RKO (cell line): Measurements from ENCODE around the gene SECTM1.

Source experiments
- DNase-seq: peaks from one replicate; pipeline ENCODE4 v3.0.0-alpha.2; 2016; ENCODE audit warnings: low spot score

SECTM1 gene

GRCh38 chr17:82315703-82316358 is 17.7 kb downstream of the SECTM1 start:
- no peak for DNase-seq

GRCh38 chr17:82314727-82315605 is 18.6 kb downstream of the SECTM1 start:
- no peak for DNase-seq

- no peak for DNase-seq
Measured at GRCh38 chr17:82314012-82314726, 19.4 kb downstream of the SECTM1 start.

GRCh38 chr17:82313195-82314011 is 20.2 kb downstream of the SECTM1 start:
- no peak for DNase-seq

GRCh38 chr17:82311971-82312370 is 21.6 kb downstream of the SECTM1 start:
- no peak for DNase-seq

GRCh38 chr17:82310877-82311276 is 22.7 kb downstream of the SECTM1 start:
- no peak for DNase-seq

GRCh38 chr17:82309656-82310570 is 23.7 kb downstream of the SECTM1 start:
- no peak for DNase-seq

- no peak for DNase-seq
Measured at GRCh38 chr17:82305727-82306300, 27.8 kb downstream of the SECTM1 start.

GRCh38 chr17:82304826-82305726 is 28.5 kb downstream of the SECTM1 start:
- no peak for DNase-seq

GRCh38 chr17:82303944-82304808 is 29.4 kb downstream of the SECTM1 start:
- DNase-seq: no peak

GRCh38 chr17:82302991-82303943 is 30.3 kb downstream of the SECTM1 start:
- no peak for DNase-seq

- no peak for DNase-seq
Measured at GRCh38 chr17:82302568-82302963, 31.0 kb downstream of the SECTM1 start.

- DNase-seq: no peak
Measured at GRCh38 chr17:82301916-82302567, 31.5 kb downstream of the SECTM1 start.

- no peak for DNase-seq
Measured at GRCh38 chr17:82301300-82301915, 32.2 kb downstream of the SECTM1 start.

- DNase-seq: peak; percentile 47
Measured at GRCh38 chr17:82300707-82301270, 32.8 kb downstream of the SECTM1 start.

- DNase-seq: no peak
Measured at GRCh38 chr17:82300228-82300627, 33.3 kb downstream of the SECTM1 start.
